Neural cell (in vitro differentiated cells): Measurements from ENCODE around the gene ACTR1A. TPM values are rescaled to one million over a fixed set of nuclear protein-coding genes. Genes with fewer than 3 reads are reported as not detected.

ENCODE experiments used
- H2AFZ ChIP-seq: fragments of 200-600, 300-800 bp; sonication (generic), shearing (Covaris generic); 2 replicates; pipeline ENCODE4 v1.6.0; 2014; ENCODE audit warnings: low read depth, mild to moderate bottlenecking, antibody characterized with exemption, low read length, moderate library complexity
- H3F3A ChIP-seq: fragments of 200-600 bp; shearing (Covaris generic); 2 replicates; pipeline ENCODE4 v1.6.1; 2016; ENCODE audit warnings: mild to moderate bottlenecking, moderate library complexity, mixed read lengths, antibody characterized with exemption, low read length; ENCODE audit not compliant: insufficient read depth, poor library complexity, severe bottlenecking
- H3K27ac ChIP-seq: fragments of 200-600, 300-800 bp; sonication (generic), shearing (Covaris generic); 2 replicates; pipeline ENCODE4 v1.5.1; 2014; ENCODE audit warnings: mild to moderate bottlenecking, low read length, moderate library complexity
- H3K27me3 ChIP-seq: fragments of 300-800, 200-600 bp; sonication (generic), shearing (Covaris generic); 2 replicates; pipeline ENCODE4 v1.6.0; 2014; ENCODE audit warnings: mild to moderate bottlenecking, low read depth, low read length, moderate library complexity; ENCODE audit not compliant: insufficient read depth
- H3K36me3 ChIP-seq: fragments of 300-800, 200-600 bp; sonication (generic), shearing (Covaris generic); 2 replicates; pipeline ENCODE4 v1.5.1; 2014; ENCODE audit warnings: mild to moderate bottlenecking, antibody characterized with exemption, low read length, moderate library complexity; ENCODE audit not compliant: insufficient read depth
- H3K4me2 ChIP-seq: fragments of 300-800, 200-600 bp; sonication (generic), shearing (Covaris generic); 2 replicates; pipeline ENCODE4 v1.6.0; 2014; ENCODE audit warnings: mild to moderate bottlenecking, low read length
- H3K4me3 ChIP-seq: fragments of 300-800, 200-600 bp; sonication (generic), shearing (Covaris generic); 2 replicates; pipeline ENCODE4 v1.5.1; 2014; ENCODE audit warnings: mild to moderate bottlenecking, low read length, moderate library complexity
- H3K79me2 ChIP-seq: fragments of 200-600 bp; shearing (Covaris generic); replicated peaks from 2 replicates; pipeline ENCODE4 v1.6.0; 2014; ENCODE audit warnings: mild to moderate bottlenecking, low read length, moderate library complexity; ENCODE audit not compliant: insufficient read depth
- H3K9ac ChIP-seq: fragments of 300-800, 200-600 bp; sonication (generic), shearing (Covaris generic); 2 replicates; pipeline ENCODE4 v1.6.1; 2016; ENCODE audit warnings: mild to moderate bottlenecking, low read length, mixed read lengths
- H3K9me2 ChIP-seq: fragments of 200-600 bp; shearing (Covaris generic); 2 replicates; pipeline ENCODE4 v1.6.1; 2016; ENCODE audit warnings: mild to moderate bottlenecking, low read length, mixed read lengths; ENCODE audit not compliant: insufficient read depth
- H3K9me3 ChIP-seq: fragments of 200-600, 300-800 bp; sonication (generic), shearing (Covaris generic); 2 replicates; pipeline ENCODE4 v1.6.1; 2016; ENCODE audit warnings: mild to moderate bottlenecking, mixed run types, low read length, moderate library complexity, mixed read lengths
- H4K20me1 ChIP-seq: fragments of 200-600 bp; shearing (Covaris generic); 2 replicates; pipeline ENCODE4 v1.6.1; 2016; ENCODE audit warnings: mild to moderate bottlenecking, mixed run types; ENCODE audit not compliant: insufficient read depth
- CTCF ChIP-seq: fragments of 450-650 bp; IDR thresholded peaks from 2 replicates; pipeline ENCODE4 v1.5.1; 2014; ENCODE audit warnings: antibody characterized with exemption, mild to moderate bottlenecking, moderate library complexity; ENCODE audit not compliant: poor library complexity, severe bottlenecking
- EP300 ChIP-seq: fragments of 450-650 bp; conservative IDR thresholded peaks from 2 replicates; pipeline ENCODE4 v1.6.1; 2014; ENCODE audit warnings: antibody characterized with exemption, mild to moderate bottlenecking, moderate library complexity; ENCODE audit not compliant: poor library complexity, severe bottlenecking
- EZH2 ChIP-seq: fragments of 200-600, 300-800 bp; shearing (Covaris generic), sonication (generic); IDR thresholded peaks from 2 replicates; pipeline ENCODE4 v1.6.1; 2014; ENCODE audit warnings: antibody characterized with exemption, low read length, borderline replicate concordance, mild to moderate bottlenecking; ENCODE audit not compliant: insufficient read depth, poor library complexity, severe bottlenecking
- MXI1 ChIP-seq: fragments of 450-650 bp; conservative IDR thresholded peaks from 2 replicates; pipeline ENCODE4 v1.6.1; 2014; ENCODE audit warnings: antibody characterized with exemption, mild to moderate bottlenecking; ENCODE audit not compliant: poor library complexity, severe bottlenecking
- POLR2AphosphoS5 ChIP-seq: IDR thresholded peaks from 2 replicates; pipeline ENCODE4 v1.6.1; 2012
- RAD21 ChIP-seq: fragments of 450-650 bp; conservative IDR thresholded peaks from 2 replicates; pipeline ENCODE4 v1.6.1; 2014; ENCODE audit warnings: antibody characterized with exemption, mild to moderate bottlenecking, moderate library complexity
- SMC3 ChIP-seq: fragments of 450-650 bp; conservative IDR thresholded peaks from 2 replicates; pipeline ENCODE4 v1.6.1; 2014; ENCODE audit warnings: antibody characterized with exemption, mild to moderate bottlenecking, moderate library complexity; ENCODE audit not compliant: poor library complexity
- TAF1 ChIP-seq: IDR thresholded peaks from 2 replicates; pipeline ENCODE4 v1.6.1; 2012; ENCODE audit warnings: low read depth
- polyA plus RNA-seq: library from polyadenylated mRNA; depleted of rRNA; stranded (reverse); fragments of >200 nt; gene quantifications from 2 replicates; pipeline ENCODE4 v1.2.3, GENCODE V29; 2014
- TF ChIP-seq, protein P1 (sequence below): IDR thresholded peaks from 2 replicates; pipeline ENCODE4 v1.6.1; 2012; ENCODE audit warnings: borderline replicate concordance

Gene ACTR1A
- polyA plus RNA-seq, 1 donor from 2014 or later: 316 TPM

- Histone ChIP-seq H2AFZ (no peak overlapping the region), H3K9me2 (no peaks in the 10 kb centered on the region), H4K20me1 (no peaks in the 10 kb centered on the region), H3K36me3 (no peaks in the 10 kb centered on the region), H3K27ac (no peak overlapping the region), H3F3A (no peaks in the 10 kb centered on the region), H3K9me3 (no peaks in the 10 kb centered on the region), H3K9ac (no peak overlapping the region), H3K4me2 (no peak overlapping the region), H3K4me3 (no peak overlapping the region), H3K27me3 (no peaks in the 10 kb centered on the region), H3K79me2 (peaks cover 8% of the 10 kb centered on the region)
- TF ChIP-seq CTCF (no peak), EP300 (no peak), POLR2AphosphoS5 (no peak), MXI1 (no peak), SMC3 (no peak), EZH2 (no peak), TAF1 (no peak), RAD21 (no peak)
- TF ChIP-seq, protein P1, sequence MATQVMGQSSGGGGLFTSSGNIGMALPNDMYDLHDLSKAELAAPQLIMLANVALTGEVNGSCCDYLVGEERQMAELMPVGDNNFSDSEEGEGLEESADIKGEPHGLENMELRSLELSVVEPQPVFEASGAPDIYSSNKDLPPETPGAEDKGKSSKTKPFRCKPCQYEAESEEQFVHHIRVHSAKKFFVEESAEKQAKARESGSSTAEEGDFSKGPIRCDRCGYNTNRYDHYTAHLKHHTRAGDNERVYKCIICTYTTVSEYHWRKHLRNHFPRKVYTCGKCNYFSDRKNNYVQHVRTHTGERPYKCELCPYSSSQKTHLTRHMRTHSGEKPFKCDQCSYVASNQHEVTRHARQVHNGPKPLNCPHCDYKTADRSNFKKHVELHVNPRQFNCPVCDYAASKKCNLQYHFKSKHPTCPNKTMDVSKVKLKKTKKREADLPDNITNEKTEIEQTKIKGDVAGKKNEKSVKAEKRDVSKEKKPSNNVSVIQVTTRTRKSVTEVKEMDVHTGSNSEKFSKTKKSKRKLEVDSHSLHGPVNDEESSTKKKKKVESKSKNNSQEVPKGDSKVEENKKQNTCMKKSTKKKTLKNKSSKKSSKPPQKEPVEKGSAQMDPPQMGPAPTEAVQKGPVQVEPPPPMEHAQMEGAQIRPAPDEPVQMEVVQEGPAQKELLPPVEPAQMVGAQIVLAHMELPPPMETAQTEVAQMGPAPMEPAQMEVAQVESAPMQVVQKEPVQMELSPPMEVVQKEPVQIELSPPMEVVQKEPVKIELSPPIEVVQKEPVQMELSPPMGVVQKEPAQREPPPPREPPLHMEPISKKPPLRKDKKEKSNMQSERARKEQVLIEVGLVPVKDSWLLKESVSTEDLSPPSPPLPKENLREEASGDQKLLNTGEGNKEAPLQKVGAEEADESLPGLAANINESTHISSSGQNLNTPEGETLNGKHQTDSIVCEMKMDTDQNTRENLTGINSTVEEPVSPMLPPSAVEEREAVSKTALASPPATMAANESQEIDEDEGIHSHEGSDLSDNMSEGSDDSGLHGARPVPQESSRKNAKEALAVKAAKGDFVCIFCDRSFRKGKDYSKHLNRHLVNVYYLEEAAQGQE: no peak
These were observed 25.0 kb upstream of the ACTR1A start for GRCh38 chr10:102527546-102527945.

DNA sequence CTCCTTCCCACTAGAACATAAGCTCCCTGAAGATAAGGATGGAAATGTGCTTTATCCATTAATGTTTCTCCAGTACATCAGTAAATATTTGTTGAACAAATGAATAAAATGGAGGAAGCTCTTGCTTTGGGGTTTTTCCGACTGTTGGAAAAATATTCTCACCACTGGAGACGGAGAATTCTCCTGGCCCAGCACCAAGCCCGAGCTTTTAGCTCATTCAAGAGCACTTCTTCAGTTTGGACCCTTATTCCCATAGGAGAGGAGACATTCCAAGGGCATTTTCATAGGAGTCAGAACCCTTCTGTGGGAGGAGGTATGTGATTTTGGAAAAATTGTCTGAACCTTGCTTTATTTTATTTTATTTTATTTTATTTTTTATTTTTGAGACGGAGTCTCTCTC is 22.2 kb upstream of the ACTR1A start:
- Histone ChIP-seq H3K4me3 (no peak overlapping the region), H3K9me2 (no peaks in the 10 kb centered on the region), H2AFZ (no peak overlapping the region), H3K27ac (no peak overlapping the region), H3K4me2 (no peak overlapping the region), H3K79me2 (peaks cover 4% of the 10 kb centered on the region), H3K9me3 (no peaks in the 10 kb centered on the region), H3K27me3 (no peaks in the 10 kb centered on the region), H3K9ac (no peak overlapping the region), H4K20me1 (no peaks in the 10 kb centered on the region), H3K36me3 (no peaks in the 10 kb centered on the region), H3F3A (no peaks in the 10 kb centered on the region)
- TF ChIP-seq, protein P1: no peak
- TF ChIP-seq RAD21: no peak
- no peak for TF ChIP-seq TAF1
- no peak for TF ChIP-seq SMC3
- no peak for TF ChIP-seq POLR2AphosphoS5
- TF ChIP-seq CTCF: no peak
- TF ChIP-seq EP300: no peak
- TF ChIP-seq EZH2: no peak
- no peak for TF ChIP-seq MXI1
